Measurements from ENCODE around the gene MT1G. TPM values are rescaled to one million over a fixed set of nuclear protein-coding genes. Genes with fewer than 3 reads are reported as not detected.
A peak's percentile ranks its signal among the peaks of the same experiment; 100 is the strongest.

MT1G gene
- total and polyA plus RNA-seq, 5 experiments from 2014 or later = 0.74 TPM; not detected in 4

- POLR2A ChIA-PET = interaction anchor here (3.9 kb wide), 1 partner anchor 32 kb away, joined by 23 read pairs; the partner anchor contains the start of gene MT2A
- no peak for DNase-seq
- Mint-ChIP-seq H3K4me3 (no peak overlapping the region), H3K9me3 (no peaks in the 10 kb centered on the region), H3K27ac (peak overlapping the region in 1 of 10 donors; percentile 47), H3K4me1 (peaks cover 24 to 49% (median 28%) of the 10 kb centered on the region in 4 donors), H3K27me3 (peaks cover 32 to 55% (median 48%) of the 10 kb centered on the region in 5 donors), H3K36me3 (no peaks in the 10 kb centered on the region)
- ATAC-seq = no peak
These were observed 26.7 kb downstream of the MT1G start for GRCh38 chr16:56641166-56641565.

GRCh38 chr16:56640076-56640475 is 27.8 kb downstream of the MT1G start:
- POLR2A ChIA-PET = interaction anchor here (0.5 to 1.7 kb wide), 3 partner anchors 11 to 182 kb away, joined by 4 to 5 read pairs (median 4); partner anchors contain the start of gene MT2A
- Mint-ChIP-seq H3K4me1 (peaks cover 29 to 59% (median 36%) of the 10 kb centered on the region in 4 donors), H3K36me3 (no peaks in the 10 kb centered on the region)

GRCh38 chr16:56639045-56639444 is 28.8 kb downstream of the MT1G start:
- no peaks in the 10 kb centered on the region for H3K36me3 Mint-ChIP-seq
- H3K27ac Mint-ChIP-seq = no peak overlapping the region
- H3K27me3 Mint-ChIP-seq = peaks cover 46 to 69% (median 61%) of the 10 kb centered on the region in 5 donors
- ATAC-seq (no peak), DNase-seq (no peak)
- no peaks in the 10 kb centered on the region for H3K9me3 Mint-ChIP-seq
- H3K4me3 Mint-ChIP-seq = peak overlapping the region in 2 of 10 donors; percentile 43 to 50
- peaks cover 31 to 58% (median 38%) of the 10 kb centered on the region in 4 donors for H3K4me1 Mint-ChIP-seq
- POLR2A ChIA-PET = interaction anchor here (1.7 kb wide), 1 partner anchor 31 kb away, joined by 4 read pairs; the partner anchor contains the start of gene MT2A

More at GRCh38 chr16:56640076-56640475, 27.8 kb downstream of the MT1G start:
- Mint-ChIP-seq H3K4me3 (no peak overlapping the region), H3K9me3 (no peaks in the 10 kb centered on the region), H3K27me3 (peaks cover 36 to 59% (median 52%) of the 10 kb centered on the region in 5 donors), H3K27ac (peak overlapping the region in 1 of 10 donors; percentile 9)
- no peak for ATAC-seq
- no peak for DNase-seq

- H3K27ac Mint-ChIP-seq = peak within 1 kb of the TSS in 2 of 10 donors; percentile 52 to 67
- peaks cover 52 to 79% (median 69%) of the 10 kb centered on the region in 5 donors for H3K27me3 Mint-ChIP-seq
- POLR2A ChIA-PET = interaction anchor here (1.7 kb wide), 1 partner anchor 30 kb away, joined by 4 read pairs; the partner anchor contains the start of gene MT2A
- H3K4me3 Mint-ChIP-seq = peak within 1 kb of the TSS; percentile 9 to 77 (median 50)
- H3K9me3 Mint-ChIP-seq = no peaks in the 10 kb centered on the region
- peak; percentile 43 to 51 for ATAC-seq
- H3K4me1 Mint-ChIP-seq = peaks cover 25 to 48% (median 33%) of the 10 kb centered on the region in 4 donors
- DNase-seq = no peak
- no peaks in the 10 kb centered on the region for H3K36me3 Mint-ChIP-seq
These were observed 29.8 kb downstream of the MT1G start, which contains the start of gene MT1A for GRCh38 chr16:56637814-56638750. MT1A (plus strand) TSS chr16:56638666; CDS start chr16:56638739, 73 bp downstream.

- POLR2A ChIA-PET = interaction anchor here (0.7 kb wide), 1 partner anchor 26 kb away, joined by 3 read pairs; no protein-coding TSS in a partner anchor
- DNase-seq (no peak), ATAC-seq (no peak)
- Mint-ChIP-seq H3K4me3 (peak overlapping the region in 5 of 10 donors; percentile 14 to 81 (median 57)), H3K36me3 (peaks cover 0 to 1% (median 0%) of the 10 kb centered on the region in 3 donors), H3K4me1 (peaks cover 21 to 50% (median 32%) of the 10 kb centered on the region in 4 donors), H3K9me3 (no peaks in the 10 kb centered on the region), H3K27ac (no peak overlapping the region), H3K27me3 (peaks cover 58 to 92% (median 71%) of the 10 kb centered on the region in 5 donors)
These were observed 31.1 kb downstream of the MT1G start for GRCh38 chr16:56636616-56637413.

- peak; percentile 30 to 31 for ATAC-seq
- H3K27ac Mint-ChIP-seq = peak overlapping the region in 1 of 10 donors; percentile 74
- POLR2A ChIA-PET = interaction anchor here (0.6 to 2.2 kb wide), 2 partner anchors 12 to 48 kb away, joined by 3 to 6 read pairs; no protein-coding TSS in a partner anchor
- peaks cover 0 to 2% (median 0%) of the 10 kb centered on the region in 3 donors for H3K36me3 Mint-ChIP-seq
- no peak for DNase-seq
- H3K9me3 Mint-ChIP-seq = no peaks in the 10 kb centered on the region
- H3K4me1 Mint-ChIP-seq = peaks cover 23 to 55% (median 36%) of the 10 kb centered on the region in 4 donors
- peak overlapping the region; percentile 53 to 86 (median 66) for H3K4me3 Mint-ChIP-seq
- H3K27me3 Mint-ChIP-seq = peaks cover 57 to 100% (median 72%) of the 10 kb centered on the region in 5 donors
These were observed 32.4 kb downstream of the MT1G start for GRCh38 chr16:56635441-56635967.

GRCh38 chr16:56634715-56635440 is 33.0 kb downstream of the MT1G start:
- H3K36me3 Mint-ChIP-seq = peaks cover 0 to 2% (median 0%) of the 10 kb centered on the region in 3 donors
- no peak for DNase-seq
- peaks cover 23 to 55% (median 39%) of the 10 kb centered on the region in 4 donors for H3K4me1 Mint-ChIP-seq
- H3K27me3 Mint-ChIP-seq = peaks cover 52 to 100% (median 71%) of the 10 kb centered on the region in 5 donors
- peak overlapping the region in 3 of 10 donors; percentile 28 to 79 (median 74) for H3K27ac Mint-ChIP-seq
- H3K4me3 Mint-ChIP-seq = peak overlapping the region; percentile 30 to 86 (median 73)
- H3K9me3 Mint-ChIP-seq = no peaks in the 10 kb centered on the region
- POLR2A ChIA-PET = interaction anchor here (1.4 to 2.2 kb wide), 2 partner anchors 11 to 17 kb away, joined by 4 to 6 read pairs; no protein-coding TSS in a partner anchor
- no peak for ATAC-seq

GRCh38 chr16:56633535-56633934 is 34.3 kb downstream of the MT1G start:
- Mint-ChIP-seq H3K9me3 (no peaks in the 10 kb centered on the region), H3K27me3 (peaks cover 41 to 93% (median 61%) of the 10 kb centered on the region in 5 donors), H3K4me3 (peak overlapping the region in 3 of 10 donors; percentile 15 to 81 (median 34)), H3K4me1 (peaks cover 23 to 51% (median 41%) of the 10 kb centered on the region in 4 donors), H3K27ac (no peak overlapping the region), H3K36me3 (peaks cover 0 to 2% (median 0%) of the 10 kb centered on the region in 3 donors)
- ATAC-seq = no peak
- POLR2A ChIA-PET = interaction anchor here (1.4 kb wide), 2 partner anchors 16 to 25 kb away, joined by 3 to 4 read pairs; partner anchors contain the start of gene MT2A
- DNase-seq = no peak

GRCh38 chr16:56632848-56633365 is 35.0 kb downstream of the MT1G start:
- Mint-ChIP-seq H3K9me3 (no peaks in the 10 kb centered on the region), H3K4me3 (peak overlapping the region in 9 of 10 donors; percentile 53 to 84 (median 63)), H3K36me3 (peaks cover 0 to 2% (median 0%) of the 10 kb centered on the region in 3 donors), H3K4me1 (peaks cover 21 to 46% (median 37%) of the 10 kb centered on the region in 4 donors), H3K27me3 (peaks cover 40 to 90% (median 58%) of the 10 kb centered on the region in 5 donors), H3K27ac (peak overlapping the region in 1 of 10 donors; percentile 57)
- no peak for DNase-seq
- ATAC-seq = no peak
- POLR2A ChIA-PET = interaction anchor here (1.4 kb wide), 1 partner anchor 25 kb away, joined by 3 read pairs; the partner anchor contains the start of gene MT2A

- Mint-ChIP-seq H3K36me3 (peaks cover 0 to 2% (median 0%) of the 10 kb centered on the region in 3 donors), H3K4me3 (peak within 1 kb of the TSS; percentile 67 to 90 (median 81)), H3K27me3 (peaks cover 35 to 84% (median 53%) of the 10 kb centered on the region in 5 donors), H3K4me1 (peaks cover 18 to 43% (median 33%) of the 10 kb centered on the region in 4 donors), H3K9me3 (no peaks in the 10 kb centered on the region), H3K27ac (peak within 1 kb of the TSS in 1 of 10 donors; percentile 57)
- POLR2A ChIA-PET = interaction anchor here (1.4 to 1.5 kb wide), 2 partner anchors 13 to 24 kb away, joined by 3 to 4 read pairs; partner anchors contain the start of gene MT2A
- ATAC-seq = peak; percentile 34 to 62
- DNase-seq = no peak
These were observed 35.6 kb downstream of the MT1G start, which contains the start of gene MT1M for GRCh38 chr16:56632156-56632847. MT1M (plus strand) TSS chr16:56632659; CDS start chr16:56632732, 73 bp downstream.
